Caki2 (cell line): ENCODE data around the gene PODXL2. TPM values are rescaled to one million over a fixed set of nuclear protein-coding genes. Genes with fewer than 3 reads are reported as not detected.
"Not testable (repeated sequence)": the region's sequence is repeated elsewhere in the genome, so short reads cannot be mapped to it uniquely, and the experiment has no call there.

Source experiments
- DNase-seq: peaks from one replicate; pipeline ENCODE4 v3.0.0-alpha.2; 2015; ENCODE audit warnings: low read depth
- in situ Hi-C: cut with HindIII; loops from 2 replicates; pipeline ENCODE4 v1.10.0; 2016; ENCODE audit warnings: low sequenced_read_pairs, low pct_unique_long_range_greater_than_20kb, mixed read lengths
- total RNA-seq: library from RNA; depleted of rRNA; stranded (reverse); fragments of >200 nt; shearing (Covaris generic); gene quantifications from 2 replicates; pipeline ENCODE4 v1.2.3, GENCODE V29; 2014; ENCODE audit warnings: low replicate concordance

The PODXL2 gene
- total RNA-seq, 1 experiment from 2014 or later: 62.4 TPM

GRCh38 chr3:127600749-127601456, 28.1 kb upstream of the PODXL2 start:
- in situ Hi-C loops: no loop called here
- no peak for DNase-seq

GRCh38 chr3:127604035-127604434, 24.9 kb upstream of the PODXL2 start:
- no peak for DNase-seq
- in situ Hi-C loops: no loop called here

- in situ Hi-C loops: no loop called here
- DNase-seq: no peak
Observed at GRCh38 chr3:127604546-127605165, 24.3 kb upstream of the PODXL2 start.

- in situ Hi-C loops: not testable (repeated sequence)
Observed at GRCh38 chr3:127605547-127605946, 23.4 kb upstream of the PODXL2 start.

GRCh38 chr3:127606086-127606805, 22.7 kb upstream of the PODXL2 start:
- in situ Hi-C loops: no loop called here

More at GRCh38 chr3:127605547-127605946, 23.4 kb upstream of the PODXL2 start:
- not testable (repeated sequence) for DNase-seq

GRCh38 chr3:127606981-127607595, 21.9 kb upstream of the PODXL2 start:
- in situ Hi-C loops: no loop called here
- DNase-seq: no peak

More at GRCh38 chr3:127606086-127606805, 22.7 kb upstream of the PODXL2 start:
- no peak for DNase-seq

- DNase-seq: no peak
- in situ Hi-C loops: no loop called here
Observed at GRCh38 chr3:127607675-127608361, 21.2 kb upstream of the PODXL2 start.

- in situ Hi-C loops: no loop called here
- DNase-seq: no peak
Observed at GRCh38 chr3:127608362-127608718, 20.6 kb upstream of the PODXL2 start.

GRCh38 chr3:127610105-127610504, 18.9 kb upstream of the PODXL2 start:
- in situ Hi-C loops: no loop called here
- no peak for DNase-seq

- in situ Hi-C loops: no loop called here
Observed at GRCh38 chr3:127611251-127611650, 17.7 kb upstream of the PODXL2 start.

GRCh38 chr3:127612966-127613365, 16.0 kb upstream of the PODXL2 start:
- in situ Hi-C loops: no loop called here
- DNase-seq: no peak

More at GRCh38 chr3:127611251-127611650, 17.7 kb upstream of the PODXL2 start:
- no peak for DNase-seq

- DNase-seq: no peak
- in situ Hi-C loops: no loop called here
Observed at GRCh38 chr3:127613406-127613805, 15.6 kb upstream of the PODXL2 start.

GRCh38 chr3:127614928-127615589, 13.9 kb upstream of the PODXL2 start:
- DNase-seq: no peak
- in situ Hi-C loops: no loop called here

GRCh38 chr3:127615631-127616305, 13.2 kb upstream of the PODXL2 start:
- DNase-seq: no peak
- in situ Hi-C loops: no loop called here

- in situ Hi-C loops: no loop called here
- DNase-seq: no peak
Observed at GRCh38 chr3:127616836-127617605, 12.0 kb upstream of the PODXL2 start.

GRCh38 chr3:127618891-127619290, 10.1 kb upstream of the PODXL2 start:
- DNase-seq: no peak
- in situ Hi-C loops: no loop called here
